Memory B cell (primary cell): ENCODE measurements around the gene PRDM16.

Experiments
- ATAC-seq: fragments of 150-1000 bp; cut with Tn5 transposase; 2 replicates; pipeline ENCODE4 v1.10.0; 2021; ENCODE audit warnings: low read depth, mild to moderate bottlenecking, moderate library complexity
- DNase-seq, 2 donors: peaks; one replicate each; pipeline ENCODE4 v3.0.0; 2022; ENCODE audit warnings: low spot score in 2 of 2
- H3K27ac Mint-ChIP-seq: one replicate; pipeline ENCODE4 v1.8.0; 2022; ENCODE audit warnings: mild to moderate bottlenecking, moderate library complexity, mixed read lengths
- H3K27me3 Mint-ChIP-seq: one replicate; pipeline ENCODE4 v1.8.0; 2022; ENCODE audit warnings: mixed read lengths
- H3K36me3 Mint-ChIP-seq: one replicate; pipeline ENCODE4 v1.8.0; 2022; ENCODE audit warnings: mild to moderate bottlenecking, mixed read lengths
- H3K4me1 Mint-ChIP-seq: one replicate; pipeline ENCODE4 v1.8.0; 2022; ENCODE audit warnings: mixed read lengths
- H3K4me3 Mint-ChIP-seq: one replicate; pipeline ENCODE4 v1.8.0; 2022; ENCODE audit warnings: mild to moderate bottlenecking, moderate library complexity, mixed read lengths
- H3K9me3 Mint-ChIP-seq: one replicate; pipeline ENCODE4 v1.8.0; 2022; ENCODE audit warnings: mixed read lengths

PRDM16 gene

GRCh38 chr1:3312898-3313575, 244.0 kb downstream of the PRDM16 start:
- no peak for DNase-seq
- Mint-ChIP-seq H3K27ac (no peak overlapping the region), H3K4me3 (no peak overlapping the region), H3K9me3 (peaks cover 7% of the 10 kb centered on the region), H3K27me3 (peaks cover 15% of the 10 kb centered on the region), H3K4me1 (peaks cover 7% of the 10 kb centered on the region), H3K36me3 (no peaks in the 10 kb centered on the region)
- ATAC-seq, result no peak

GRCh38 chr1:3313576-3313950, 244.6 kb downstream of the PRDM16 start:
- DNase-seq (no peak), ATAC-seq (no peak)
- H3K36me3 Mint-ChIP-seq, result no peaks in the 10 kb centered on the region
- H3K27me3 Mint-ChIP-seq, result peaks cover 12% of the 10 kb centered on the region
- H3K9me3 Mint-ChIP-seq, result peaks cover 7% of the 10 kb centered on the region
- H3K27ac Mint-ChIP-seq, result no peak overlapping the region
- H3K4me1 Mint-ChIP-seq, result peaks cover 7% of the 10 kb centered on the region
- H3K4me3 Mint-ChIP-seq, result no peak overlapping the region

- H3K36me3 Mint-ChIP-seq, result no peaks in the 10 kb centered on the region
- H3K27ac Mint-ChIP-seq, result peak overlapping the region; percentile 14
- peaks cover 7% of the 10 kb centered on the region for H3K4me1 Mint-ChIP-seq
- no peak overlapping the region for H3K4me3 Mint-ChIP-seq
- DNase-seq (no peak), ATAC-seq (no peak)
- H3K27me3 Mint-ChIP-seq, result peaks cover 7% of the 10 kb centered on the region
- H3K9me3 Mint-ChIP-seq, result peaks cover 7% of the 10 kb centered on the region
Measured at GRCh38 chr1:3314491-3315381, 245.7 kb downstream of the PRDM16 start.

- Mint-ChIP-seq H3K4me3 (no peak overlapping the region), H3K36me3 (no peaks in the 10 kb centered on the region), H3K9me3 (peaks cover 7% of the 10 kb centered on the region), H3K4me1 (peaks cover 10% of the 10 kb centered on the region), H3K27ac (peak overlapping the region; percentile 79), H3K27me3 (peaks cover 3% of the 10 kb centered on the region)
- no peak for ATAC-seq
- DNase-seq, result no peak
Measured at GRCh38 chr1:3315399-3316339, 246.7 kb downstream of the PRDM16 start.

DNA sequence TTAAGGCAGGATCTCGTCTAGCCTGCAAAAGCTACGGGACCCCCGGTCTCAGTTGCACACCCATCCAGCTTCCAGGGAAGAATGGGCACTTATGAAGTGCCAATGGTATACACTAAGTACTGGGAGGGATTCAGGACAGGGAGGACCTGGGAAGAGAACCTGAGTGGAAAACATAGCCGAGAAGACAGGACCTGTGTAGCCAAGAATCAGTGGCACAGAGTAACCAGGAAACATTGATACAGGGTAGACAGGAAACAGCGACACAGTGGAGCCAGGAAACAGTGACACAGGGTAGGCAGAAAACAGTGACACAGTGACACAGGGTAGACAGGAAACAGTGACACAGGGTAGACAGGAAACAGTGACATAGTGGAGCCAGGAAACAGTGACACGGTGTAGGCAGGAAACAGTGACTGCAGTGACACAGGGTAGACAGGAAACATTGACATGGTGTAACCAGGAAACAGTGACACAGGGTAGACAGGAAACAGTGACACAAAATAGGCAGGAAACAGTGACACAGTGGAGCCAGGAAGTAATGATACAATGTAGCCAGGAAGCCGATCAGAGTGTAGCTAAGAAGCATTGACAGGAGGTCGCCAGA, 247.4 kb downstream of the PRDM16 start:
- Mint-ChIP-seq H3K36me3 (no peaks in the 10 kb centered on the region), H3K4me3 (no peak overlapping the region), H3K27ac (peak overlapping the region; percentile 79), H3K9me3 (peaks cover 7% of the 10 kb centered on the region), H3K27me3 (peaks cover 1% of the 10 kb centered on the region), H3K4me1 (peaks cover 10% of the 10 kb centered on the region)
- ATAC-seq, result peak; percentile 86
- DNase-seq, result no peak

- Mint-ChIP-seq H3K4me3 (no peak overlapping the region), H3K27me3 (peaks cover 1% of the 10 kb centered on the region), H3K4me1 (peaks cover 10% of the 10 kb centered on the region), H3K9me3 (peaks cover 7% of the 10 kb centered on the region), H3K27ac (no peak overlapping the region), H3K36me3 (no peaks in the 10 kb centered on the region)
- DNase-seq (no peak), ATAC-seq (no peak)
Measured at GRCh38 chr1:3317456-3317855, 248.5 kb downstream of the PRDM16 start.

DNA sequence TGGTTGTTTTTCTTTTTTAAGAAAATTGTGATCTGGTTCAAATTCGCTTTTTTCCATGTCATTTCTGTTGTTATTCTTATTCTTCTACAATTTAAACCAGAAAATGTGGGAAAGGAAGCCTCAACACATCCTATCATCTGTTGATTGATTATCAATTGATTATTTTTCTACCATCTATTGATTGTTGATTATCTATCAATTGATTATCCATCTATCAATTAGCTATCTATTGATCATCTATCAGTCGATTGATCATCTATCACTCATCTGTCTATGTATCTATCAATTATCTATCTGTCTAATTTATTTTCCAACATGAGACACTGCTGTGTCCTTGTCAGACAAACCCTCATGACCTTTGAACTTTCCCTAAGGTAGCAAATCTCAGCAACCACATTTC, 249.3 kb downstream of the PRDM16 start:
- DNase-seq (no peak), ATAC-seq (no peak)
- Mint-ChIP-seq H3K4me1 (peaks cover 10% of the 10 kb centered on the region), H3K36me3 (no peaks in the 10 kb centered on the region), H3K9me3 (peaks cover 7% of the 10 kb centered on the region), H3K27ac (no peak overlapping the region), H3K27me3 (no peaks in the 10 kb centered on the region), H3K4me3 (no peak overlapping the region)

DNA sequence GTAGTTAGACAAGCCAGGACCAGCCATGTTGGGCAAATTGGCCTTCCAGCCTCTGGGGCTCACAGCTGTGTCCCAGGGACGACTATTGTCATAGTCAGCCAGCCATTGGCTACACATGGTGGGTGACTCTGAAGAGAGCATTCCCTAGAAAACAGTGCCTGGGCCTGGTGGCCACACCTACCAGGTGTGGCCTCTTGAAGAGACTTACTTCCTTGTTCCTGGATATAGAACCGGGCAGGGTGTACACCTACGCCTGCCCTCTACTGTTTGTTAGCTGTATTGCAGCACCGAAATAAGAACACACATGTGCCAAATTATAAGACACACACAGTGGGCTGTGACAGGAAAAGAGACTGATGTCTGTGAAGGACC, 250.9 kb downstream of the PRDM16 start:
- Mint-ChIP-seq H3K4me1 (peaks cover 10% of the 10 kb centered on the region), H3K36me3 (no peaks in the 10 kb centered on the region), H3K9me3 (peaks cover 7% of the 10 kb centered on the region), H3K27me3 (peaks cover 3% of the 10 kb centered on the region), H3K4me3 (no peak overlapping the region), H3K27ac (no peak overlapping the region)
- peak in 1 of 2 donors; percentile 10 for DNase-seq
- no peak for ATAC-seq

- H3K27ac Mint-ChIP-seq, result no peak overlapping the region
- ATAC-seq (no peak), DNase-seq (no peak)
- H3K4me3 Mint-ChIP-seq, result no peak overlapping the region
- peaks cover 10% of the 10 kb centered on the region for H3K4me1 Mint-ChIP-seq
- H3K27me3 Mint-ChIP-seq, result peaks cover 3% of the 10 kb centered on the region
- no peaks in the 10 kb centered on the region for H3K36me3 Mint-ChIP-seq
- peaks cover 7% of the 10 kb centered on the region for H3K9me3 Mint-ChIP-seq
Measured at GRCh38 chr1:3320246-3321152, 251.5 kb downstream of the PRDM16 start.

DNA sequence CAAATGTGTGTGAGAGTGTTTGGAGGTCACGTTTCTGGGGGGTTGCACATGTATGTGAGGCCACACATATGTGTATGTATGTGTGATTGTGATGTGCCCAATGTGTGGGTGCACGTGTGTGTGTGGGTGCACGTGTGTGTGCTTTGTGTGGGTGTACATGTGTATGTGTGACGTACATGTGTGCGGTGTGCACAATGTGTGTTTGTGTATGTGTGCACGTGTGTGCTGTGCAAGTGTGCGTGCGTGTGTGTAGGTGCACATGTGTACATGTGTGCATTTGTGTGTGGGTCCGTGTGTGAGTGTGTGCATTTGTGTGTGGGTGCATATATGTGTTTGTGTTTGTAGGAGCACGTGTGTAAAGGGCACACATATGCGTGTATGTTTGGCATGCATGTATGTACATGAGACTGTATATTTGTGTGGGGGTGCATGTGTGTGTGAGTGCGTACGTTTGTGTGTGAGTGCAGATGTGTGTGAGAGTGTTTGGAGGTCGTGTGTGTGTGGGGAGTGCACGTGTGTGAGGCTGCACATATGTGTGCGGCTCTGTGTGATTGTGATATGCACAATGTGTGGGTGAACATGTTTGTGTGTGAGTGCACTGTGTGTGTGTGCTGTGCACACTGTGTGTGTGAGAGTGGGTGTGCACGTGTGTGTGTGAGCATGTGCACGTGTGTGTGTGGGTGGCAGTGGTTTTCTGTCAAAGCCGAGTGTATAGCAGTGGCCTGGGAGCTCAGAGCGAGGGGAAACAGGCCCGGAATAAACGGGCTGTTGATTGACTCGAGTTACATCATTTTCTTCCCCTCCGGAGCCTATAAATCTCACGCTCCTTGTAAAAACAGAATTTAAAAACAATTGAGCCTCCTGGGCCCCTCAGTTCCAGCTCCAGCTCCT, 252.8 kb downstream of the PRDM16 start:
- H3K27me3 Mint-ChIP-seq, result peaks cover 5% of the 10 kb centered on the region
- ATAC-seq (no peak), DNase-seq (no peak)
- peaks cover 5% of the 10 kb centered on the region for H3K4me1 Mint-ChIP-seq
- H3K27ac Mint-ChIP-seq, result no peak overlapping the region
- no peaks in the 10 kb centered on the region for H3K36me3 Mint-ChIP-seq
- peaks cover under 1% of the 10 kb centered on the region for H3K9me3 Mint-ChIP-seq
- no peak overlapping the region for H3K4me3 Mint-ChIP-seq

DNA sequence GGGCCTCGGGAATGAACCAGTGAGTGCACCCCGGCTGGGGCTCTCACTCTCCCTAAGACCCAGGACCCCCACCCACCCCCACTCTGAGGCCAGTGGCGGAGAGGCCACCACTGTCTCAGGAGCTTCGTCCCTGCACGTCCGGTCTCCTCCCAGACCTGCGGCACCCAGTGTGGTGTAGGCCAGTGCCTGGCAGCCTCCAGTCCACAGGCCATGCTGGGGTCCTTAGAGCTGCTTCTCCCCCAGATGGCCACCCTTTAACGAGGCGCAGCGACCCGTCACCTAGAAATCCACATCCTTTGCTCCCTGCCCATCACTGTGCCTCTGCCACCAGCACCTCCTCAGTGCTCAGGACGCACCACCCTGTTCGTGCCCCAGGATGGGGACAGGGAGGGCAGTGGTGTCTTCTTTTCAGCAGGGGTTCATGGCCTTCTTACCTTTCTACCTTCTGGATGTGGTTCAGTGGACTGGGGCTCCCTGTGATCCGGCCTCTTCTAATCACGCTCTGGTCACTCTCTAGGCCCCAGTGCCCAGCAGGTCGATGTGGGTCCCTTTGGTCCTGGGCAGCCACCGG, 253.5 kb downstream of the PRDM16 start:
- Mint-ChIP-seq H3K36me3 (no peaks in the 10 kb centered on the region), H3K9me3 (no peaks in the 10 kb centered on the region), H3K27me3 (peaks cover 8% of the 10 kb centered on the region), H3K4me1 (peaks cover 3% of the 10 kb centered on the region), H3K4me3 (no peak overlapping the region), H3K27ac (no peak overlapping the region)
- no peak for DNase-seq
- ATAC-seq, result no peak
